ENCODE results near the gene MCUB.
A peak's percentile ranks its signal among the peaks of the same experiment; 100 is the strongest.

Gene MCUB

GRCh38 chr4:109718759-109719158 is 158.7 kb downstream of the MCUB start:
- Histone ChIP-seq H3K4me3 (ENCODE audit: low read length in 2 of 2) (no peak overlapping the region), H3K9ac (ENCODE audit: low read depth in 1 of 2, low read length in 2 of 2) (no peak overlapping the region), H3K9me3 (ENCODE audit: control insufficient read depth in 2 of 2, low read length in 2 of 2) (no peaks in the 10 kb centered on the region), H3K36me3 (ENCODE audit: control insufficient read depth in 2 of 2, insufficient read depth in 2 of 2, low read length in 2 of 2) (peaks cover 13 to 17% of the 10 kb centered on the region in 2 donors), H3K27me3 (ENCODE audit: control insufficient read depth in 2 of 2, insufficient read depth in 2 of 2, low read length in 2 of 2) (no peaks in the 10 kb centered on the region), H3K27ac (ENCODE audit: low read depth in 2 of 2, low read length in 2 of 2) (no peak overlapping the region), H3K4me1 (ENCODE audit: control insufficient read depth in 2 of 2, insufficient read depth in 2 of 2, low read length in 2 of 2) (no peaks in the 10 kb centered on the region)

DNA sequence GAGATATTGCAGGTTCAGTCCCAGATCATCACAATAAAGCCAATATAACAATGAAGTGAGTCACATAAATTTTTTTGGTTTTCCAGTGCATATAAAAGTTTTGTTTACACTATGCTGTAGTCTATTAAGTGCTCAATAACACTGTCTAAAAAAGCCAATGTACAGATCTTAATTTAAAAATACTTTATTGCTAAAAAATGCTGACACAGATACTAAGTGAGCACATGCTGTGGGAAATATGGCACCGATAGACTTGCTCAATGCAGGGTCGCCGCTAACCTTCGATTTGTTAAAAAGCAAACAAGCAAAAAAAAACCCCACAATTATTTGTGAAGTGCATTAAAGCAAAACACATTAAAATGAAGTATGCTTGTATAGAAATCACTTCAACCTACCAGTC is 159.6 kb downstream of the MCUB start:
- H3K9me3 ChIP-seq (ENCODE audit: control insufficient read depth in 2 of 2, low read length in 2 of 2), result no peaks in the 10 kb centered on the region
- no peaks in the 10 kb centered on the region for H3K27me3 ChIP-seq (ENCODE audit: control insufficient read depth in 2 of 2, insufficient read depth in 2 of 2, low read length in 2 of 2)
- H3K27ac ChIP-seq (ENCODE audit: low read depth in 2 of 2, low read length in 2 of 2), result no peak overlapping the region
- no peak overlapping the region for H3K4me3 ChIP-seq (ENCODE audit: low read length in 2 of 2)
- no peaks in the 10 kb centered on the region for H3K4me1 ChIP-seq (ENCODE audit: control insufficient read depth in 2 of 2, insufficient read depth in 2 of 2, low read length in 2 of 2)
- H3K9ac ChIP-seq (ENCODE audit: low read depth in 1 of 2, low read length in 2 of 2), result no peak overlapping the region
- peaks cover 13 to 17% of the 10 kb centered on the region in 2 donors for H3K36me3 ChIP-seq (ENCODE audit: control insufficient read depth in 2 of 2, insufficient read depth in 2 of 2, low read length in 2 of 2)

DNA sequence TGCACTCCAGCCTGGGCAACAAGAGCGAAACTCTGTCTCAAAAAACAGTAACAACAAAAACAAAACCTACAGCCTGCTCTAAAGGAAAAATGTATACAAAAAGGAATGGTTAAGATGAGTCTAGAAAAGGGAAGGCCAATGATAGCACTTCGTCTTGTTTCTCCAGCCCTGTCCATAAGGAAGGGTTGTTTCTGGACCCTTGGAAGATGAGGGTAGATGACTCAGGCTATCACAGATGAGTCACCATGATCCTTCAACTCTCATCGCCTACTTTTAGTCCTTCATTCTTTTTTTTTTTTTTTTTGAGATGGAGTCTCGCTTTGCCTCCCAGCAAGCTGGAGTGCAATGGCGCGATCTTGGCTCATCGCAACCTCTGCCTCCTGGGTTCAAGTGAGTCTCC is 161.0 kb downstream of the MCUB start:
- H3K36me3 ChIP-seq (ENCODE audit: control insufficient read depth in 2 of 2, insufficient read depth in 2 of 2, low read length in 2 of 2), result peaks cover 13 to 15% of the 10 kb centered on the region in 2 donors
- no peaks in the 10 kb centered on the region for H3K27me3 ChIP-seq (ENCODE audit: control insufficient read depth in 2 of 2, insufficient read depth in 2 of 2, low read length in 2 of 2)
- no peak overlapping the region for H3K4me3 ChIP-seq (ENCODE audit: low read length in 2 of 2)
- H3K9ac ChIP-seq (ENCODE audit: low read depth in 1 of 2, low read length in 2 of 2), result no peak overlapping the region
- H3K27ac ChIP-seq (ENCODE audit: low read depth in 2 of 2, low read length in 2 of 2), result no peak overlapping the region
- H3K9me3 ChIP-seq (ENCODE audit: control insufficient read depth in 2 of 2, low read length in 2 of 2), result no peaks in the 10 kb centered on the region
- H3K4me1 ChIP-seq (ENCODE audit: control insufficient read depth in 2 of 2, insufficient read depth in 2 of 2, low read length in 2 of 2), result no peaks in the 10 kb centered on the region

DNA sequence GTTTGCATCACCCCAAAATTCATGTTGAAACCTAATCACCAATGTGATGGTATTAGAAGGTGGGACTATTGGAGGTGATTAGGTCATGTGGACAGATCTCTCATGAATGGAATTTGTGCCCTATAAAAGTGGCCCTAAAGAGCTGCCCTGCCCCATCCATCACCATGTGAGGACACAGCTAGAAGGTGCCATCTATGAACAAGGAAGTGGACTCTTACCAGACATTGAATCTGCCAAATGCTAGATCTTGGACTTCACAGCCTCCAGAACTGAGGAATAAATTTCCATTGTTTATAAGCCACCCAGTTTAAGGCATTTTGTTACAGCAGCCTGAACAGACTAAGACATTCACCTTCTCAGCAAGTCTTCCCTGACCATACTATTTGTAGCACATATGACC is 162.3 kb downstream of the MCUB start:
- peaks cover 2 to 5% of the 10 kb centered on the region in 2 donors for H3K36me3 ChIP-seq (ENCODE audit: control insufficient read depth in 2 of 2, insufficient read depth in 2 of 2, low read length in 2 of 2)
- H3K9me3 ChIP-seq (ENCODE audit: control insufficient read depth in 2 of 2, low read length in 2 of 2), result no peaks in the 10 kb centered on the region
- H3K4me3 ChIP-seq (ENCODE audit: low read length in 2 of 2), result no peak overlapping the region
- H3K27me3 ChIP-seq (ENCODE audit: control insufficient read depth in 2 of 2, insufficient read depth in 2 of 2, low read length in 2 of 2), result no peaks in the 10 kb centered on the region
- no peak overlapping the region for H3K27ac ChIP-seq (ENCODE audit: low read depth in 2 of 2, low read length in 2 of 2)
- no peak overlapping the region for H3K9ac ChIP-seq (ENCODE audit: low read depth in 1 of 2, low read length in 2 of 2)
- no peaks in the 10 kb centered on the region for H3K4me1 ChIP-seq (ENCODE audit: control insufficient read depth in 2 of 2, insufficient read depth in 2 of 2, low read length in 2 of 2)

DNA sequence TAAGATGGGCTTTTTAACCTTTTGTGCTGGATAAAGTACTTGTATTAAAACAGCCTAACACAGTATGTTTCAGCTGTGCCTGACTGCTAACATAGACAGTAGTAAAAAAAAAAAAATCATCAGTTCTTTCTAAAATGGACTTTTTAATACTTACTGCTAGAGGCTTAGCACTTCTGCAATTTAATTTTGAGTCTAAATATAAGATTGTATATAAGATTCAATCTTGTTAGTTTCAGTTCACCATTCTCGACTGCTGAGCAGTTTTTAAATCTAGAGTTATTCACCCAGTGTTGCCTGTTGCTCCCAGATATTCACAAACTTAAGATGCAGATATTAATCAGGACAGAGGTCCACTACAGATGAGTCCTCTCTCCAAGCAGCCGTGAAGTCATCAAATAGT is 163.1 kb downstream of the MCUB start:
- Histone ChIP-seq H3K9me3 (ENCODE audit: control insufficient read depth in 2 of 2, low read length in 2 of 2) (no peaks in the 10 kb centered on the region), H3K4me1 (ENCODE audit: control insufficient read depth in 2 of 2, insufficient read depth in 2 of 2, low read length in 2 of 2) (no peaks in the 10 kb centered on the region), H3K27ac (ENCODE audit: low read depth in 2 of 2, low read length in 2 of 2) (no peak overlapping the region), H3K27me3 (ENCODE audit: control insufficient read depth in 2 of 2, insufficient read depth in 2 of 2, low read length in 2 of 2) (no peaks in the 10 kb centered on the region), H3K9ac (ENCODE audit: low read depth in 1 of 2, low read length in 2 of 2) (no peak overlapping the region), H3K36me3 (ENCODE audit: control insufficient read depth in 2 of 2, insufficient read depth in 2 of 2, low read length in 2 of 2) (peaks cover 0 to 5% of the 10 kb centered on the region in 2 donors), H3K4me3 (ENCODE audit: low read length in 2 of 2) (no peak overlapping the region)

DNA sequence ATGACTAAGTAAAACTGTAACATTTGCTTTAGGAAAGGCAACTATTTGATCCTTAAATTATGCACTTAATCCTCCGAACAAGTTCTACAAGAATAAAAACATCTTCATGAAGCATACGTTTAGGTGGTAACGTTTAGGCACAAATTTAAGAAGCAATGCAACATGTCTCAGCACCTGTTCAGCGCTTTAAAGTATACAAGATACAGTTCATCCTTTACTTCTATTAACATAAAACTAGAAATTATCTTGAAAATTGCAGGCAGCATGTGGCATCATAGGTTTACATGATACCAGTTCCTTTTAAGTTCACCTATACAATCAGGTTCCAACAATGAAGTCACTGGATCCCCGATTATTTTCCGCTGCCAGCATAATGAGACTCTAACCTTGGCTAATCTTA is 168.3 kb downstream of the MCUB start:
- peak overlapping the region in 1 of 2 donors; percentile 91 for H3K9ac ChIP-seq (ENCODE audit: low read depth in 1 of 2, low read length in 2 of 2)
- no peak overlapping the region for H3K27ac ChIP-seq (ENCODE audit: low read depth in 2 of 2, low read length in 2 of 2)
- H3K4me1 ChIP-seq (ENCODE audit: control insufficient read depth in 2 of 2, insufficient read depth in 2 of 2, low read length in 2 of 2), result peaks cover 0 to 2% of the 10 kb centered on the region in 2 donors
- no peaks in the 10 kb centered on the region for H3K9me3 ChIP-seq (ENCODE audit: control insufficient read depth in 2 of 2, low read length in 2 of 2)
- H3K27me3 ChIP-seq (ENCODE audit: control insufficient read depth in 2 of 2, insufficient read depth in 2 of 2, low read length in 2 of 2), result no peaks in the 10 kb centered on the region
- no peaks in the 10 kb centered on the region for H3K36me3 ChIP-seq (ENCODE audit: control insufficient read depth in 2 of 2, insufficient read depth in 2 of 2, low read length in 2 of 2)
- H3K4me3 ChIP-seq (ENCODE audit: low read length in 2 of 2), result peak overlapping the region; percentile 70 to 96

DNA sequence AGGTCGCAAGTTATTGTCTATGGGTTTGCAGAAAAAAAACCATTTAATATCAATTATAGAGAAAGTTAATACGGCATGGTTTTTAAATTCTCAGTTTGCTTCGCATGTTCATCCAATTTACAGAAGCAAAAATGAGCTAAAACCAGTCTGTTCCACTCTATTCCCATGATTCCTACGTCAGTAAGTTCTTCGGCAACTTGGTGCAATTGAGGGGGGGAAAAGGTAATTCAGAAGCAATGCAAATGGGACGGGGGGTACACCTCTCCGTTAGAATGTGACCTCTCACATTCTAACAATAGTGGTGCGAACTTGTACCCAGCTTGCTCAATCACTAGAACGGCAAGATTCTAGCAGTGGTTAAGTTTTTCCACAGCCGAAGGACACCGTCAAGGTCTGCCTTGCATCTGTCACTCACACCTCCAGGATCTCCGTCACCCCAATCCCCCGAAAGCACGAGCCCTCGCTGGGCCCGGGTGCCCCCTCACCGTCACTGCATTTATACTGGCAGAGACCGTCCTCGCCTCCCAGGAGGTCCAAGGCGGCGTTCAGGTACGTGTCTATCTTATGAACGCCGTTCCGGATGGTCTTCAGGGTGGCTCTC is 169.2 kb downstream of the MCUB start:
- Histone ChIP-seq H3K36me3 (ENCODE audit: control insufficient read depth in 2 of 2, insufficient read depth in 2 of 2, low read length in 2 of 2) (no peaks in the 10 kb centered on the region), H3K27me3 (ENCODE audit: control insufficient read depth in 2 of 2, insufficient read depth in 2 of 2, low read length in 2 of 2) (no peaks in the 10 kb centered on the region), H3K4me1 (ENCODE audit: control insufficient read depth in 2 of 2, insufficient read depth in 2 of 2, low read length in 2 of 2) (peaks cover 0 to 2% of the 10 kb centered on the region in 2 donors), H3K9ac (ENCODE audit: low read depth in 1 of 2, low read length in 2 of 2) (peak overlapping the region; percentile 84 to 91), H3K9me3 (ENCODE audit: control insufficient read depth in 2 of 2, low read length in 2 of 2) (no peaks in the 10 kb centered on the region), H3K27ac (ENCODE audit: low read depth in 2 of 2, low read length in 2 of 2) (peak overlapping the region; percentile 87 to 90), H3K4me3 (ENCODE audit: low read length in 2 of 2) (peak overlapping the region; percentile 70 to 96)

DNA sequence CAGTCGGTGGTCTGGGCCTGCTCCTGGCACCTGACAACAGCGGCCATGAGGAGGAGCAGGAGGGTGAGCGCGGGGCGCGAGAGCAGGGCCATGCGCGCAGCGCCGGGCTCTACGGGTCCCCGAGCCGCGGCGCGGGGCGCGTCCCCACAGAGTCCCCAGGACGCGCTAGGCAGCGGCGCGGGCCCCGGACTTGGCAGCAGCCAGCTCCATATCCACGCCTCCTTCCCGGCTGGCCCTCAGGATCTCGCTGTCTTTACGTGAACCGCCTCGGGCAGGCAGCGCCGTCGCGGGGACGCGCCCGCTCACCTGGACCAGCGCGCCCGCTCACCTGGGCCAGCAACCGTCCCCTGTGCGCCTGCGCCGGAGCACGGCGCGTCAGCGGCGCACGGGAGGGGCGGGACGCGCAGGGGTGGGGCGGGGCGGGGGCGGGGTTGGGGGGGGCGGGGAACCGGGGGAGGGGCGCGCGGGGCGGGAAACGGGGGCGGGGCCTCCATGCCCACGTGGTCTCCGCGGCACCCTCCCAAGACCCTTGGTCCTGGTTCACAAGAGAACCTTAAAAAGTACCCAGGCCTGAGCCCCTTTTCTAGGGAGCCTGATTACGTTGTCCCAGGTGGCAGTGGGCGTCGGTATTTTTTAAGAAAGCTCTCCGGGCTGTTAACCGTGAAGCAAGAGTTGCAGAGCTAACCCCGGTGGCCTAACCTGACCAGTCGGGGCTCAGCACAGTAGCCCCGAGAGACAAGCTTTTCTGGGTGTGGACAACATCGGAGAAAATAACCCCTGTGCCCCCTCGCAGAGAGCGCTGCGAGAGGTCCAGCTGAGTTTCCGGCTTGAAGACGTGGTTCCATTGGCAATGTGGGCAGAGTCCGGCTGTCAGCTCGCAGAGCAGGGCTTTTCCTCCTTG is 169.9 kb downstream of the MCUB start, which contains the start of gene PLA2G12A:
Gene PLA2G12A, minus strand, starts transcription at position 353 of the 901 bp plus-strand sequence. Its CDS starts 261 bp downstream, at position 92.
- Histone ChIP-seq H3K9me3 (ENCODE audit: control insufficient read depth in 2 of 2, low read length in 2 of 2) (no peaks in the 10 kb centered on the region), H3K9ac (ENCODE audit: low read depth in 1 of 2, low read length in 2 of 2) (peak within 1 kb of the TSS; percentile 91 to 96), H3K27me3 (ENCODE audit: control insufficient read depth in 2 of 2, insufficient read depth in 2 of 2, low read length in 2 of 2) (no peaks in the 10 kb centered on the region), H3K27ac (ENCODE audit: low read depth in 2 of 2, low read length in 2 of 2) (peak within 1 kb of the TSS; percentile 89 to 90), H3K4me3 (ENCODE audit: low read length in 2 of 2) (peak within 1 kb of the TSS; percentile 92 to 96), H3K4me1 (ENCODE audit: control insufficient read depth in 2 of 2, insufficient read depth in 2 of 2, low read length in 2 of 2) (peaks cover 0 to 2% of the 10 kb centered on the region in 2 donors), H3K36me3 (ENCODE audit: control insufficient read depth in 2 of 2, insufficient read depth in 2 of 2, low read length in 2 of 2) (no peaks in the 10 kb centered on the region)

DNA sequence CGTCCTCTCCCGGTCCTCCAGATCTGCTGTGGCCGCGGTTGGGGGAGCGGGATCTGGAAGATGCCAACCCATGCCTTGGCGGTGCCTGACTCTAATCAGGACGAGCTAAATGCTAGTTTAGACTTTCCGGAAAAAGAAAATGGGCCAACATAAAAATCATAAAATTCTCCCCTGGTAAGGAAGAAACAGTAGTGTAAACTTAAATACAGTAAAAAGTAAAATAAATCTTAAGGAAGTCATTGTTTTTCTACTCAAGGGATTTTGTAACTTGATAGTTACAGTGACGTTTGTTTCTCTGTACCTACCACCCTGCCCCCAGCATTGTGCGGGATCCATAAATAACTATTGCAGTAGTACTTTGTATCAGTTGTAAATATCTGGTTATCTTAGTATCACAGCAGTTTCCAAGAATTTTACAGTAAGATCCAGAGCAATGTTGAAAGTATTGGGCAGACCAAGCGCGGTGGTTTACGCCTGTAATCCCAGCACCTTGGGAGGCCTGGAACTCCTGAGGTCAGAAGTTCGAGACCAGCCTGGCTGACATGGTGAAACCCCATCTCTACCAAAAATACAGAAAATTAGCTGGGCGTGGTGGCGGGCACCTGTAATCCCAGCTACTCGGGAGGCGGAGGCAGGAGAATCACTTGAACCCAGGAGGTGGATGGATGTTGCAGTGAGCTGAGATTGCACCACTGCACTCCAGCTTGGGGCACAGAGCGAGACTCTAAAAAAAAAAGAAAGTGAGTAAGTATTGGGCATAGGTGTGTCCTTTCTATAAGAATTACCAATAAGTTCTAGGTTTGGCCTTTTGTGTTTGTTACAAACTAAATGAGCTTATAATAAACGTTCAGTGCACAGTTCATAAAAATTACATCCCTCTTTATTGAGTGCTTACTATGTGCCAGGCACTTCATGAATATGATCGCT is 170.8 kb downstream of the MCUB start:
- Histone ChIP-seq H3K27ac (ENCODE audit: low read depth in 2 of 2, low read length in 2 of 2) (peak overlapping the region; percentile 86 to 89), H3K36me3 (ENCODE audit: control insufficient read depth in 2 of 2, insufficient read depth in 2 of 2, low read length in 2 of 2) (no peaks in the 10 kb centered on the region), H3K4me1 (ENCODE audit: control insufficient read depth in 2 of 2, insufficient read depth in 2 of 2, low read length in 2 of 2) (peaks cover 0 to 2% of the 10 kb centered on the region in 2 donors), H3K27me3 (ENCODE audit: control insufficient read depth in 2 of 2, insufficient read depth in 2 of 2, low read length in 2 of 2) (no peaks in the 10 kb centered on the region), H3K9me3 (ENCODE audit: control insufficient read depth in 2 of 2, low read length in 2 of 2) (no peaks in the 10 kb centered on the region), H3K9ac (ENCODE audit: low read depth in 1 of 2, low read length in 2 of 2) (peak overlapping the region; percentile 77 to 96), H3K4me3 (ENCODE audit: low read length in 2 of 2) (peak overlapping the region; percentile 92 to 96)

Measured in mucosa of rectum (tissue), 2 donors.